Measurements from ENCODE around the gene NDRG4. TPM values are rescaled to one million over a fixed set of nuclear protein-coding genes. Genes with fewer than 3 reads are reported as not detected.

NDRG4 gene
- polyA plus RNA-seq, 3 donors from 2014 or later = 0.18 TPM; not detected in 2

GRCh38 chr16:58493756-58494431, 6.0 kb upstream of the NDRG4 start:
- H3K36me3 Mint-ChIP-seq = peaks cover 0 to 4% (median 0%) of the 10 kb centered on the region in 3 donors
- H3K4me3 Mint-ChIP-seq = no peak overlapping the region
- no peaks in the 10 kb centered on the region for H3K9me3 Mint-ChIP-seq
- H3K27me3 Mint-ChIP-seq (ENCODE audit: low read depth in 3 of 3) = peaks cover 6 to 7% (median 6%) of the 10 kb centered on the region in 3 donors
- H3K4me1 Mint-ChIP-seq = peaks cover 0 to 1% of the 10 kb centered on the region in 2 donors
- DNase-seq = no peak
- no peak overlapping the region for H3K27ac Mint-ChIP-seq

DNA sequence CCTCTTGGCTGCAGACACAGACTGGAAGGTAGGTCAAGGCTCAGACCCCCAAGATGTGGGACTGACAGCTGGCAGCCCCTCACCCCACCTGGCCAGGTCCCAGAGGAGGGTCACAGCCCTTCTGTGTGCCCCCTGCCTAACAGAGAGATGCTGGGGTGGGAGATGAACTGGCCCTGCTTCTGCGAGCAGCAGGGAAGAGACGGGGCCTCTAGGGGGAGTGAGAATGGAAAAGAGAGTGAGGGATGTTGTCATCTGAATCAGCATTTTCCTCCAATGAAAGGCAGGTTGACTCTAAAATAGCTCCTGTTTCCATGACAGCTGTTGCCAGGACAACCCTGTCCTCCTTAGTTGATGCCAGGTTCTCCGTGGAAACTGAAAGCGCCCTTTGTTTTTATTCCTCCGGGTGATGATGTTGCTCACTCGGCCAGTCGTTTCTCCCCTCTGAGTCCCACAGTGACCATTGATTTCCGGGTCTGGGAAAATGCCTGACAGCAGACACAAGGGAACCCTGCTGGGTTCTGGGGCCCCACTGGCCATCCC, 4.9 kb upstream of the NDRG4 start:
- H3K4me3 Mint-ChIP-seq = peak overlapping the region in 1 of 5 donors; percentile 10
- H3K27ac Mint-ChIP-seq = no peak overlapping the region

GRCh38 chr16:58495521-58496331, 4.2 kb upstream of the NDRG4 start:
- peaks cover 0 to 1% of the 10 kb centered on the region in 2 donors for H3K4me1 Mint-ChIP-seq
- DNase-seq = no peak

More for the DNA sequence above, 4.9 kb upstream of the NDRG4 start:
- DNase-seq = peak in 2 of 3 donors; percentile 26 to 30
- Mint-ChIP-seq H3K27me3 (ENCODE audit: low read depth in 3 of 3) (peaks cover 6 to 8% (median 6%) of the 10 kb centered on the region in 3 donors), H3K4me1 (peaks cover 0 to 1% of the 10 kb centered on the region in 2 donors), H3K9me3 (no peaks in the 10 kb centered on the region), H3K36me3 (peaks cover 0 to 4% (median 0%) of the 10 kb centered on the region in 3 donors)

GRCh38 chr16:58497468-58497867, 2.5 kb upstream of the NDRG4 start:
- no peak overlapping the region for H3K4me3 Mint-ChIP-seq
- no peak for DNase-seq

More at GRCh38 chr16:58495521-58496331, 4.2 kb upstream of the NDRG4 start:
- Mint-ChIP-seq H3K27me3 (ENCODE audit: low read depth in 3 of 3) (peaks cover 6 to 8% (median 7%) of the 10 kb centered on the region in 3 donors), H3K4me3 (no peak overlapping the region), H3K36me3 (peaks cover 0 to 4% (median 0%) of the 10 kb centered on the region in 3 donors), H3K27ac (no peak overlapping the region), H3K9me3 (no peaks in the 10 kb centered on the region)

GRCh38 chr16:58497935-58498334, 2.0 kb upstream of the NDRG4 start:
- no peak for DNase-seq
- peaks cover 7 to 14% (median 11%) of the 10 kb centered on the region in 3 donors for H3K27me3 Mint-ChIP-seq (ENCODE audit: low read depth in 3 of 3)
- no peaks in the 10 kb centered on the region for H3K9me3 Mint-ChIP-seq
- peaks cover 0 to 7% of the 10 kb centered on the region in 2 donors for H3K4me1 Mint-ChIP-seq
- peaks cover 0 to 3% (median 0%) of the 10 kb centered on the region in 3 donors for H3K36me3 Mint-ChIP-seq
- H3K4me3 Mint-ChIP-seq = no peak overlapping the region
- H3K27ac Mint-ChIP-seq = no peak overlapping the region

More at GRCh38 chr16:58497468-58497867, 2.5 kb upstream of the NDRG4 start:
- Mint-ChIP-seq H3K4me1 (peaks cover 0 to 7% of the 10 kb centered on the region in 2 donors), H3K36me3 (peaks cover 0 to 4% (median 0%) of the 10 kb centered on the region in 3 donors), H3K27me3 (ENCODE audit: low read depth in 3 of 3) (peaks cover 7 to 14% (median 11%) of the 10 kb centered on the region in 3 donors), H3K9me3 (no peaks in the 10 kb centered on the region), H3K27ac (no peak overlapping the region)

DNA sequence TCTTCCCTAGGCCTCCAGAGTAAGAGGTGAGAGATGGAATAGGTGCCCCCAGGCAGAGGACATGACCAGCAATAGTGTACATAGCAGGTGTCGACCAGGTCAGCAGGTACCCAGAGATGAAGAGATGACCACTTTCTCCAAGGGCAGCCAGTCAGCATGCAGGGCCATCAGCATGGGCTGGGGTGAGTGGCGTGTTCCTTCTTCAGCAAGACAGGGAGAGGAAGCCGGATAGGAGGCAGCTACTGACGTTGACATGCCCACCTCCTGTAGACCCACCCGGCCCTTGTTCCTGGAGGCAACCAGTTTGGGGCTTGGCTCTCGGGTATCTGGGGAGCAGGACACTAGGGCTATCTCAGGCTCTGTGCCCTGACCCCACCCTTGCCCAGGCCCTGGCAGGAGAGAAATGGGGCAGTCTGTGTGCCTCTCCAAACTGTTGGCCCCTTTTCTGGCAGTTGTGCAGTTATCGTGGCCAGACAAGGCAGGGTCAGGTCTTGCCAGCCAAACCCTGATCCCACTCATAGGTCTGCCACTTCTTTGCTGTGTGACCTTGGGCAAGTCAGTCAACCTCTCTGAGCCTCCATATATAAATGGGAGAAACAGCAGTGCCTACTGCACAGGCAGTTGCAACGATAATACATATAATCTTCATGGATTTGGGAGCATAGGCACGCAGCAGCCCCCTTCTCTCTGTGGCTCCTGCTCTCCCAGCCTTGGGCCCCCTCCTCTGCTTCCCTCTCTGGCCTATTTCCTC, 1.4 kb upstream of the NDRG4 start:
- no peak overlapping the region for H3K27ac Mint-ChIP-seq
- DNase-seq = no peak
- no peaks in the 10 kb centered on the region for H3K9me3 Mint-ChIP-seq
- H3K27me3 Mint-ChIP-seq (ENCODE audit: low read depth in 3 of 3) = peaks cover 7 to 14% (median 8%) of the 10 kb centered on the region in 3 donors
- no peaks in the 10 kb centered on the region for H3K36me3 Mint-ChIP-seq
- peaks cover 0 to 7% of the 10 kb centered on the region in 2 donors for H3K4me1 Mint-ChIP-seq
- H3K4me3 Mint-ChIP-seq = no peak overlapping the region

GRCh38 chr16:58499092-58499511, 841 bp upstream of the NDRG4 start:
- DNase-seq = no peak
- Mint-ChIP-seq H3K36me3 (no peaks in the 10 kb centered on the region), H3K4me3 (no peak overlapping the region), H3K27ac (no peak overlapping the region), H3K4me1 (peaks cover 0 to 7% of the 10 kb centered on the region in 2 donors), H3K9me3 (no peaks in the 10 kb centered on the region), H3K27me3 (ENCODE audit: low read depth in 3 of 3) (peaks cover 7 to 14% (median 8%) of the 10 kb centered on the region in 3 donors)

DNA sequence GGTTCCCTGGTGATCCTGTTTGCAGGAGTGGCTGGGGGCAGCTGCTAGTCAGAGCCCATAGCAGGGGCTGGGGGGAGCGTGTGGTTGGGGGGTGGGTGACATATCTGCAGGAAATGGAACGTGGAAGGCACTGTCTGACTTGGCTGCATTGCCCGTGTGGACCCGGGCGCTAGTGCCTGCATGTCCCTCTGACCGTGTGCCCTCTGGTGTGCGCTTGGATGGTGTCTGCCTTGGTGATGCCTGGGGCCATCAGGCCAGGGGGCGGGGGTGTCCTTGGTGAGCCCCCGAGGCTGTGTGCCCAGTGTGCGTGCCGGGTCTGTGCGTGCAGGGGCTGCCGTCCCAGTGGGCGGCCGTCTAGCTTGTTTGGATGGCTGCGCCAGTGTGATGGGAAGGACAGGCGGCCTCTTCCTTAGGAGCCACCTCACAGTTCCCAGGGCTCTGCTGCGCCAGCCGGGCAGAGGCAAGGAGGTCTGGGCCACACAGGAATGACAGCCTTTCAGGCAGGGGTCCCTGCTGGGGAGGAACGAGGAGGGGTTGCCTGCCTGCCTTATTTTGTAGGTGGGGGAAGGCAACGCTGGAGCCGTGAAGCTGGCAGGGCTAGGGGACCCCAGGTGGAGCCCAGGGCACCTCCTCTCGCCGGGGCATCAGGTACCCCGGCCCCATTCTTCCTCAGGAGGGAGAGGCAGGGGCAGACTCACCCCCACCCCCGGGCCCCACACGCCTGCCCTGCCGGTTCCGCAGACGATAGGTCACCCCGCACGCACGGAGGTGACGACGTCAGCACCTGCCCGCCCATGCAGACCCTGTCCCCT, 693 bp downstream of the NDRG4 start:
- Mint-ChIP-seq H3K4me1 (peaks cover 0 to 6% of the 10 kb centered on the region in 2 donors), H3K36me3 (no peaks in the 10 kb centered on the region), H3K9me3 (no peaks in the 10 kb centered on the region), H3K4me3 (peak overlapping the region; percentile 24 to 70 (median 49)), H3K27ac (no peak overlapping the region), H3K27me3 (ENCODE audit: low read depth in 3 of 3) (peaks cover 5 to 14% (median 6%) of the 10 kb centered on the region in 3 donors)
- DNase-seq = no peak

GRCh38 chr16:58501242-58502131, 1.5 kb downstream of the NDRG4 start:
- H3K4me3 Mint-ChIP-seq = peak overlapping the region; percentile 24 to 70 (median 66)
- peaks cover 5 to 14% (median 6%) of the 10 kb centered on the region in 3 donors for H3K27me3 Mint-ChIP-seq (ENCODE audit: low read depth in 3 of 3)
- no peaks in the 10 kb centered on the region for H3K36me3 Mint-ChIP-seq
- peaks cover 0 to 6% of the 10 kb centered on the region in 2 donors for H3K4me1 Mint-ChIP-seq
- DNase-seq = peak in 2 of 3 donors; percentile 14 to 24
- H3K27ac Mint-ChIP-seq = peak overlapping the region in 1 of 6 donors; percentile 46
- H3K9me3 Mint-ChIP-seq = no peaks in the 10 kb centered on the region

- H3K4me1 Mint-ChIP-seq = peaks cover 0 to 6% of the 10 kb centered on the region in 2 donors
- peak overlapping the region in 4 of 5 donors; percentile 5 to 46 (median 14) for H3K4me3 Mint-ChIP-seq
- H3K36me3 Mint-ChIP-seq = no peaks in the 10 kb centered on the region
- H3K27me3 Mint-ChIP-seq (ENCODE audit: low read depth in 3 of 3) = peaks cover 5 to 14% (median 6%) of the 10 kb centered on the region in 3 donors
- no peak for DNase-seq
- no peak overlapping the region for H3K27ac Mint-ChIP-seq
- H3K9me3 Mint-ChIP-seq = no peaks in the 10 kb centered on the region
Measured at GRCh38 chr16:58502217-58502921, 2.4 kb downstream of the NDRG4 start.

DNA sequence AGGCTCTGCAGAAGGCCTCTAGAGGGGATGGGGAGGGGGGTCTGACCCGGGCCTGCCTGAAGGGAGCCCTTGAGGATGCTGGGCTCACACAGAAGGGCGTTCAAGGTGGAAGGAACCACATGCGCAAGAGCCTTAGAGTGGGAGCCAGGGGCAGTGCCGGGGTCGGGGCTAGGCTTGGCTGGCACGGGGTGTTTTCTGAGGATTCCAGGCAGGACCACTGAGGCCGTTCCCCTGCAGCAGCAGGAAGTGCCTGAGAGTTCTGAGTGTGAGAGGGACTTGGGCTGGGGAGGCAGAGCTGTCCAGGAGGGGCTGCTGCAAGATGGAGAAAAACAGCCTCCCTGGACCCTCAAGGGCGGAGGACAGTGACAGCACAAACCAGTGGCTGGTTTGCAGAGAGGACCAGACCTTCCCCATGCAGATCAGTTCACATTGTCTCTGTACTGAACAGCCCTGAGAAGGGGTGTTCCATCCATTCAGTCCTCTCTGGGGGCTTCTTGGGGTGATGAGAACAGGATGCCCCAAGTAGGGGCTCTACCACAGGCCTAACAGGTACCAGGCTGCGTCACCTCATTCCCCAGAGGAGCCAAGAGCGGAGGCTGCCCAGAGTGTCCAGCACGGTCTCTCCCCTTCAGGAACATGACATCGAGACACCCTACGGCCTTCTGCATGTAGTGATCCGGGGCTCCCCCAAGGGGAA, 3.4 kb downstream of the NDRG4 start:
- DNase-seq = no peak
- H3K27ac Mint-ChIP-seq = no peak overlapping the region
- H3K9me3 Mint-ChIP-seq = no peaks in the 10 kb centered on the region
- no peaks in the 10 kb centered on the region for H3K36me3 Mint-ChIP-seq
- H3K4me3 Mint-ChIP-seq = no peak overlapping the region
- peaks cover 0 to 6% of the 10 kb centered on the region in 2 donors for H3K4me1 Mint-ChIP-seq
- peaks cover 1 to 11% (median 6%) of the 10 kb centered on the region in 3 donors for H3K27me3 Mint-ChIP-seq (ENCODE audit: low read depth in 3 of 3)

Measured in immature natural killer cell (primary cell).